PFSK-1 (cell line): Measurements from ENCODE around the gene TSLP.

Source experiments
- FOXP2 ChIP-seq: optimal IDR thresholded peaks from 2 replicates; pipeline ENCODE3; 2011; ENCODE audit warnings: borderline replicate concordance, control low read depth, inconsistent platforms; ENCODE audit not compliant: insufficient read depth; ENCODE audit errors: extremely low read length, extremely low read depth
- POLR2AphosphoS5 ChIP-seq: IDR thresholded peaks from 2 replicates; pipeline ENCODE4 v1.6.1; 2012; ENCODE audit warnings: low read depth, mild to moderate bottlenecking, control low read depth, low read length, moderate library complexity
- REST ChIP-seq, 2 experiments: IDR thresholded peaks; 2 replicates each; pipeline versions ENCODE4 v1.6.1 to v1.8.0; 2011 to 2012; ENCODE audit warnings: low read depth in 2 of 2, low read length in 2 of 2, control low read depth in 1 of 2, inconsistent platforms in 1 of 2, mild to moderate bottlenecking in 1 of 2, moderate library complexity in 1 of 2; ENCODE audit not compliant: insufficient read depth in 1 of 2
- SIN3A ChIP-seq: IDR thresholded peaks from 2 replicates; pipeline ENCODE4 v1.6.1; 2012; ENCODE audit warnings: mild to moderate bottlenecking, low read length, moderate library complexity, borderline replicate concordance; ENCODE audit not compliant: insufficient read depth
- TAF1 ChIP-seq: IDR thresholded peaks from 2 replicates; pipeline ENCODE4 v1.6.1; 2012; ENCODE audit warnings: low read length, control low read depth, borderline replicate concordance; ENCODE audit not compliant: insufficient read depth

Gene TSLP

GRCh38 chr5:111107371-111107770, 35.9 kb downstream of the TSLP start:
- TF ChIP-seq SIN3A (no peak), TAF1 (no peak), FOXP2 (no peak), POLR2AphosphoS5 (no peak), REST (IDR thresholded peaks at IDR 0.05; ENCODE audit: insufficient read depth in 1 of 2, low read depth in 2 of 2, low read length in 2 of 2) (no peak)

GRCh38 chr5:111111956-111112355, 40.4 kb downstream of the TSLP start:
- TF ChIP-seq POLR2AphosphoS5 (no peak), FOXP2 (no peak), SIN3A (no peak), TAF1 (no peak), REST (IDR thresholded peaks at IDR 0.05; ENCODE audit: insufficient read depth in 1 of 2, low read depth in 2 of 2, low read length in 2 of 2) (no peak)

GRCh38 chr5:111113678-111114077, 42.2 kb downstream of the TSLP start:
- TF ChIP-seq TAF1 (no peak), SIN3A (no peak), POLR2AphosphoS5 (no peak), FOXP2 (no peak), REST (IDR thresholded peaks at IDR 0.05; ENCODE audit: insufficient read depth in 1 of 2, low read depth in 2 of 2, low read length in 2 of 2) (no peak)

GRCh38 chr5:111115229-111115628, 43.7 kb downstream of the TSLP start:
- TF ChIP-seq FOXP2: no peak

GRCh38 chr5:111116550-111116949, 45.0 kb downstream of the TSLP start:
- TF ChIP-seq REST (IDR thresholded peaks at IDR 0.05; ENCODE audit: insufficient read depth in 1 of 2, low read depth in 2 of 2, low read length in 2 of 2): no peak
- TF ChIP-seq POLR2AphosphoS5: no peak
- TF ChIP-seq SIN3A: no peak
- no peak for TF ChIP-seq TAF1
- no peak for TF ChIP-seq FOXP2
